H4 (cell line): Measurements from ENCODE around the gene MIR17HG. TPM values are rescaled to one million over a fixed set of nuclear protein-coding genes. Genes with fewer than 3 reads are reported as not detected.
A peak's percentile ranks its signal among the peaks of the same experiment; 100 is the strongest.
"Not testable (repeated sequence)": the region's sequence is repeated elsewhere in the genome, so short reads cannot be mapped to it uniquely, and the experiment has no call there.

Source experiments
- DNase-seq: peaks from one replicate; pipeline ENCODE4 v3.0.0-alpha.2; 2015; ENCODE audit warnings: low spot score
- total RNA-seq: library from RNA; depleted of rRNA; stranded (reverse); fragments of >200 nt; shearing (Covaris generic); gene quantifications from 2 replicates; pipeline ENCODE4 v1.2.3, GENCODE V29; 2014

The MIR17HG gene
- total RNA-seq, 1 experiment from 2014 or later: 1.5 TPM

DNA sequence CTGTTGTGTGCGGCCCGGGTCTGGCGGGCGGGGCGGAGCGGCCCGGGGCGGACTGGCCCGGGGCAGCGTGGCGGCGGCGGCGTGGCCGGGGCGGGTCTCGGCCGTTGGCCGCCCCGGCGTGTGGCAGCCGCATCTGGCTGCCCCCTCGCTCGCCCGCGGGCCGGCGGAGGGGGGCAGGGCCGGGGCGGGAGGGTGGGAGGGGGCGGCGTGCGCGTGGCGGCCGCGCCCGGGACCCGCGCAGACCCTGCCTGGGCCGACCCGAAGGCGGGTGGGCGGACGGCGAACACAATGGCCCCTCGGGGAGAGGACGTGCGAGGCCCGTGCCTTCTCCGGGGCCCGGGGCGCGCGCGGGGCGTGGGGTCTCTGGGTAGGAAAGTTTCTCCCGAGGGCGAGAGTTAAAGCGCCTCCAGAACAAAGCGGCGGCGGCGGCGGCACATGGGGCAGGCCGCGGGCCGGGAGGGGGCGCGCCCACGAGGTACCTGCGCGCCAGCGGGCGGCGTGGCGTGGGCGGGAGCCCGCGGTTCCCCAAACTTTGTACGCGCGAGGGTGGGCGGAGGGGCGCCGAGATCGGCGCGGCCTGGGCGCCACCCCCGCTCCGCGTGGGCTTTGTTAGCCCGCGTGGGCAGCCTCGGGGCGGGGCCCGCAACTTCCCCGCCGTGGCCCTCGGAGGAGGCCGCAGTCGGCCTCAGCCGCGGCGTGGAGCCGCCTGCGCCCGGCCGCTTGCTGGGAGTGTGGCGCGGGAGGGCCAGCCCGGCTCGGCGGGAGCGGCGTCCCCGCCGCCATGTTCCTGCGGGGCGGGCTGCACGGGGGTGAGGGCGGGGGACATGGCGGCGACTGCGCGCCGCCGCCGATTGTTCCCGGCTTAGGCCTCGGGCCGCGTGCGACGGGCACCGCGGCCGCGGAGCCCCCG is 764 bp downstream of the MIR17HG start:
- DNase-seq: no peak

DNA sequence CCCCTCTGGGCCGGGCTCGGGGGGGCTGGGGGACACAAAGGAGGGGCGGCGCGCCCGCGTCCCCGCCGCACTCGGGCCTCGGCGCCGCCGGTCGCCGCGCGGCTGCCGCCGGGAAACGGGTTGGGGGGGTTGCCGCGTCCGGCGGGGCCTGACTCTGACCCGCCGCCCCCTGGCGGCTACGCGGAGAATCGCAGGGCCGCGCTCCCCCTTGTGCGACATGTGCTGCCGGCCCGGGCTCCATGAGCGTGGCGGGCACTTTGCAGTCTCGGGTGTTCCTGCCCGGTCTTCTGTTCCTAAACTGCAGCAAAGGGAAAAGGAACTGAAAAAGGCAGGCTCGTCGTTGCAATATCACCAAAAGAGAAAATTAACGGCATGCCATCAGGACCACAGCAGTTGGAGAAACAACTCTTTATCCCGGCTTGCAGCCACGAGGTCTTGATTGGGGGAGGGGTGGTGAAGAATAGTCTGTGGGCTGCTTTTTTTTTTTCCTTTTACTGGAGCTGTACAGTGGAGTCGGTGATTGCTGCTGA is 1.5 kb downstream of the MIR17HG start:
- peak; percentile 56 for DNase-seq

DNA sequence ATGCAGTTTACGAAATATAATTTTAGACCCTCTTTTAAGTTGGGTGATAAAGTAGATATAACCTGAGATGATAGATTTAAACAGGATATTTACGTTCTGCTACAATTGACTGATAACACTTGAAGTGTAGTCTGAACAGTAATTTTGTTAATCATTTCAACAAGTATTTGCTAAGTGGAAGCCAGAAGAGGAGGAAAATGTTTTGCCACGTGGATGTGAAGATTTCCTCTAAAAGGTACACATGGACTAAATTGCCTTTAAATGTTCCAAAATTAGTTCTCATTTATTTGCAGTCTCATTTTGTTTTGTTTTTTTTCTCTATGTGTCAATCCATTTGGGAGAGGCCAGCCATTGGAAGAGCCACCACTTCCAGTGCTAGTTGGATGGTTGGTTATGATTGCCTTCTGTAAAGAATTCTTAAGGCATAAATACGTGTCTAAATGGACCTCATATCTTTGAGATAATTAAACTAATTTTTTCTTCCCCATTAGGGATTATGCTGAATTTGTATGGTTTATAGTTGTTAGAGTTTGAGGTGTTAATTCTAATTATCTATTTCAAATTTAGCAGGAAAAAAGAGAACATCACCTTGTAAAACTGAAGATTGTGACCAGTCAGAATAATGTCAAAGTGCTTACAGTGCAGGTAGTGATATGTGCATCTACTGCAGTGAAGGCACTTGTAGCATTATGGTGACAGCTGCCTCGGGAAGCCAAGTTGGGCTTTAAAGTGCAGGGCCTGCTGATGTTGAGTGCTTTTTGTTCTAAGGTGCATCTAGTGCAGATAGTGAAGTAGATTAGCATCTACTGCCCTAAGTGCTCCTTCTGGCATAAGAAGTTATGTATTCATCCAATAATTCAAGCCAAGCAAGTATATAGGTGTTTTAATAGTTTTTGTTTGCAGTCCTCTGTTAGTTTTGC is 2.8 kb downstream of the MIR17HG start:
- DNase-seq: no peak

DNA sequence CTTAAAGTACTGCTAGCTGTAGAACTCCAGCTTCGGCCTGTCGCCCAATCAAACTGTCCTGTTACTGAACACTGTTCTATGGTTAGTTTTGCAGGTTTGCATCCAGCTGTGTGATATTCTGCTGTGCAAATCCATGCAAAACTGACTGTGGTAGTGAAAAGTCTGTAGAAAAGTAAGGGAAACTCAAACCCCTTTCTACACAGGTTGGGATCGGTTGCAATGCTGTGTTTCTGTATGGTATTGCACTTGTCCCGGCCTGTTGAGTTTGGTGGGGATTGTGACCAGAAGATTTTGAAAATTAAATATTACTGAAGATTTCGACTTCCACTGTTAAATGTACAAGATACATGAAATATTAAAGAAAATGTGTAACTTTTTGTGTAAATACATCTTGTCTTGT is 3.6 kb downstream of the MIR17HG start:
- no peak for DNase-seq

DNA sequence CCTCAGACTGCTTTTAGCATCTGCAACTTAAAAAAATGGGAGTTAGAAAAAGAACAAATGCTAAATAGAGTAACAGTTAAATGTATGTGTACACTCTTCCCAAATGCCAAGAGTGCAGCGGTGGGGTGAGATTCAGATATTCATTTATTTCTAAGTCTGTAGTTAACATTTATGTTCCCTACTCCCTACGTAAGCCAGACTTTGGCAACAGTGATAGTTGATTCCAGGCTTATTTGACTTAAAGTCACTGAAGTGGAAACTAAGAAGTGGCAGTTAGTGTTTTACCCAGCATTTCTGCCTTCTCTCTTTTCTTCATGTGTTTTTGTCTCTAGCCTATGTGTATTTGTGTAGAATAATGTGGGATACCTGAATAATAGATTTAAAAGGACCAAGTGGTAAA is 4.5 kb downstream of the MIR17HG start:
- no peak for DNase-seq

DNA sequence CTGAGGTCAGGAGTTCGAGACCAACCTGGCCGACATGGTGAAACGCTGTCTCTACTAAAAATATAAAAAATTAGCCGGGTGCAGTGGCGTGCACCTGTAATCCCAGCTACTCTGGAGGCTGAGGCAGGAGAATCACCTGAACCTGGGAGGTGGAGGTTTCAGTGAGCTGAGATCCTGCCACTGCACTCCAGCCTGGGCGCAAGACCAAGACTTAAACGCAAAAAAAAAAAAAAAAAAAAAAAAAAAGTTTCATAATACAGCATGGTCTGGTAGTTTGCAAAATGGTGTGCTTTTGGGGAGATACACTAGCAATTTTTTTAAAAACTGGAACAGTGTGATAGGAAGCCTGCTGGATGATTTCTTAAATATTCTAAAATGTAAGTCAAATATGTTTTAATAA is 5.4 kb downstream of the MIR17HG start:
- not testable (repeated sequence) for DNase-seq

DNA sequence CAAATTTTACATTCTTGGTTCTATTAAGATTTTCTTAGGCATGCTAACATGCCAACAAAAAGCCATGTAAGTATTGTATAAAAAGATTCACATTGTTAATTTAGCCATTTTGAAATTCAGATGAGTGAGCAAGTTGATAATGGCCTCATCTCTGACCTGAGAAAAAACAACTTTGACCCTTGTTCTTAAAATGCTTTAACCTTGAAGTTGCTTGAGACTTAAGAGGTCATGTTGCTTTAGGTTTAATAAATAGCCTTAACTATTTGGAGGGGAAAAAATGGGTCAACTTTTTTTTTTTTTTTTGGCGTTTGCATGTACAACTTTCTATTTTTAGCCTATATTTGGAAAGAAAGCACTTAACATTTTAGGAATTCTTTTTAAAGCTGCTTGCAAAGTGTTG is 6.0 kb downstream of the MIR17HG start:
- DNase-seq: no peak

DNA sequence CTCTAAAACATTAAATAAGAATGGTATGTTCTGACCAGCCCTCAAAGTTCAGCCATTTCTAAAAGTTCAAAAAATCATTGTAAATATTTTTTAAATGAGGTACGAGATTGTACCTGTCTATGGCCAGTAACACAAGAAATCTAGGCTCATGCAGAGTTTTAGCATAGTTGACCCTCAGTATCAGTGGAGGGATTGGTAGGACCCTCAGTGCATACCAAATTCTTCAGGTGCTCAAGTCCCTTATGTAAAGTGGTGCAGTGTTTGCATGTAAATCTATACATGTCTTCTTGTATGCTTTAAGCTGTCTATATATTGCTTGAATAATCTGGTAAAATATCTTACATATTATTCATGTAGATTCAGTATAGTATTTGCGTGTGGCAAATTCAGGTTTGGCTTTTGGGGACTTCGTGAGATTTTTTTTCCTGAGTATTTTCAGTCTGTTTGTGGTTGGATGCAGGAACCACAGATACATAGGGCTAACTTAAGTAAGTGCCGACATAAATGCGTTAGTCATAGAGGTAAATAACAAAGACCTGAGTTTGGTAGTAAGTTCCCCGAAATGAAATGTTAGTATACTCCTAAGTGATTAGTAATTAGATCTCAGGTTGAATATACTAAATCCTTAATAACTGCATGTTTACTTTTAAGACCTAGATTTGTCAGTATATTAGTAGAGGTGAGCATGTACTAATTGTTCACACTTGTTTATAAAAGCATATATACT is 7.8 kb downstream of the MIR17HG start:
- no peak for DNase-seq

DNA sequence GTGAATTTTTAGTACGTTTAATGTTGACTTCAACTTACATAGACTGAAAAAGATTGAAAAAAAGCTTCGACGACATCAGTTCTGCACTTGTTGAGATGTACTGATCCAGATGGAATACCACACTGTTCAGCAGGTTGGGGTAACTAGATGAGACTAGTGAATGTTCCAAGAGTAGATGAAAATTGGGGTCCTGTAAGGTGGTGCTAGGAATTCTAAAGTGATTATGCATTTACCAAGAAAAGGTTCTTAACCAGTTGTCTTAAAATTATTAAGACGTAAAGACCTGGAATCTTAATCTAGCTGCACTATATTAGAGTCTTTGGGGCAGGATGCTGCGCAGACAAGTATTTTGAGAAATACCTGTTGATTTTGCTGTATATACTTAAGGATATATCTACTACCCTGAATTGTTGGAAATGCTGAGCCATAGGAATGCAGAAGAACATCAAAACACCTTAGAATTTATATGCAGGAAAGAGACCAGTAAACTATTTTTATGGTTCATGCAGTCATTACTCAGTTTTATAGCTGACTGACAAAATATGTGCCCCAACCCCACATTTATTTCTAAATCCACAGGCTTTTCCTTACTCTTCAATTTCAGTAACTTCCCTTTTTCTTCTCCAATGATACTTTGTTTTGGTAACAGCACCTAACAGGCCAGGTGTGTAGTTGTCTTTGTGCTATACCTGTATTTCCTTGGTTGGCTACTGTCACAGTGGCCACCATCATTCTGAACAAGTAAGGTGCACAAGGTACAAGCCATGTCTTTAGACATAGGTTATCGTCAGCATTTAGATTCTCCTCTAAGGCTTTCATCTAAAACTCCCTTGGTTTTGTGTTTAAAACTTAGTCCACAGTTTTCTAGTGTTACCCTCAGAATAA is 8.6 kb downstream of the MIR17HG start:
- DNase-seq: no peak

DNA sequence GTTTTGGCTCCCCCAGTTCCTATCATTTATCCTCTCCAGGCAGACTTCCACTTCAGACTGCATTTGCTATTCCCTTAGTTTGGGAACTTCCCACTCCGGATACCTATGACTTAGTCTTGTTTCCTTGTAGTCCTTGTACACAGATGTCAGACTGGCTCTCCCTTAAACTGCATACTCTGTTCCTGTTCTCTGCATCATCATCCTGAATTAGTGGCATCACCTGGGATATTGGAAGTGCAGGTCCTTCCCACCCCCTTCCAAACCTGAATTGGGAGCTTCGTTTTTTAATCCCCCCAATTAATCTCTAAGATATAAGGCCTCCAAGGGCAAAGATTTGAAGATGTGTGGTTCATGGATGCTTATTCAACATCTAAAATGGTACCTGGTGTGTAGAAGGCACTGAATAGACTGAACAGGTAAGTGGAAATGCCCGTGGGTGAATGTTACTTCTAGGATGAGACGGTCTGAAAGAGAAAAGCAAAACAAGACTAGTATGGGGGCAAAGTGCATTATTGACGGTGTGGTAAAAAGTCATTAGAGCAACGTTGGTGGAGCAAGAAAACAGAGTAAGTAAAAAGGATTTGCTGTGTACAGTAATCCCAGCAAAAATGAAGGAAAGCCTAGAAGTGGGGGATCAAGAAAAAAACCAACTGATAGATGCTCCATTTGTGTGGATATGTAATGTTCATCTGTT is 9.6 kb downstream of the MIR17HG start:
- DNase-seq: no peak

DNA sequence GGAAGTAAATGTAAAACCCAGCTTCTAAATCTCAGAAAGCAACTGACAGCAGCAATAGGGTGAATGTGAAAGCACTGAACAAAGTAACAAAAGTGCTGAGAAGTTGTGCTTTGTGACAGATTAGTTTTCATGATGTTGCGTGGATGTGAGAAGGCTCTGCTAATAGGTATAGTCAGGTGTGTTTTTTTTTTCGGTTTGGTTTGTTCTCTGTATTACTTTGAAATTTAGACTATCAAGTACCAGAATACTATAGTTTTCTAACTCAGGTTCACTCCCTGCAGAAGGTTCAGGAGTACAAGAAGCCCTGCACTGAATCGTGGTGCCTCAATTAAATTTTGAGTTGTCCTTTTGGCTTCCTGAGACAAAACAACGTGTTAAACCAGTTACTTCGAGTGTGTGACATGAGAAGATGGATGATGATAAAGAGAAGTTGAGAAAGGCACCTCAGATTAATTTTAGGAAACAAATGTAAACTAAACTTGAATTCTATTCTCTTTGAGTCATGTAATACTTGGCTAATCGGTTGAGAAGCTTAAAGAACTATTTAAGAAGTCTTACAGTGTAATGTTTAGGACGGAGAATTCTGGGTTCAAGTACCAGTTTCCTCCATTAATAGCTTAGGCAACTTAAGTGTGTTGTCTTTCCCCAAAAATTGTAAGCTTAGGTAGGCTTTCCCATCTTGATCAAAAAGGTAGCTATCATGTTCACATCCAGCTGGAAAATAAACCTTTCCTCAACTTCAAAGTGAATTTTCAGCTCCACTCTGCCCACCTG is 10.3 kb downstream of the MIR17HG start:
- DNase-seq: no peak

DNA sequence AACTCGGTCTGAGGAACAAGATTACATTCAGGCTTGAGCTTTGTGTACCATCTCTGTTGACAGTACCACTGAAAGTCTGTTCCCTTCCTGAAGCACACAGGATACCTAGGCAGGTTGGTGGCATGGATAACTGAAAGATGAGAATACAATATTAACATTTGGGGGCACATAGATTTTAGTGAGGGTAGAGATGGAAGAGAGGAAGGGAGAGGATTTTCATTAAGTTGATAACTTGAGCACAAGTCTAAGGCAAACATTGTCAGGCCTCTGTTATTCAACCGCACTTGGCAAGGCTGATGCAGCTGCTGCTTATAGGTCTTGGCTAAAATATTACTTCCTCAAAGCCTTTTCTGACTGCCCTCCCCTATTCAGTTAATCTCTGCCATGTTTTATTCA is 10.9 kb downstream of the MIR17HG start:
- DNase-seq: no peak

DNA sequence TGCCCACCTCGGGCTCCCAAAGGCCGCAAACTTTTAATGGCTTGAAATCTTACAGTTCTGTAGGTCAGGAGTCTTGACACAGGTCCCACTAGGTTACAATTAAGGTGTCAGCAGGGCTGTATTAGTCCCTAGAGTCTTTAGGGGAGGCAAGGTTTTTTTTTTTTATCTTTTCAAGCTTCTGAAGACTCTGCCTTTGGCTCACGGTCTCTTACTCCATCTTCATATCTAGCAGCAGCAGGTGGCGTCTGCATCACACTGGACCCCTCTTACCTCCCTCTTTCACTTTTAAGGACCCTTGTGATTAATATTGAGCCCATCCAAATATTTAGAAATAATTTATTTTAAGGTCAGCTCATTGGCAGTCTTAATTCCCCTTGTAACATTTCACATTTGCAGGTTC is 11.6 kb downstream of the MIR17HG start:
- DNase-seq: no peak

DNA sequence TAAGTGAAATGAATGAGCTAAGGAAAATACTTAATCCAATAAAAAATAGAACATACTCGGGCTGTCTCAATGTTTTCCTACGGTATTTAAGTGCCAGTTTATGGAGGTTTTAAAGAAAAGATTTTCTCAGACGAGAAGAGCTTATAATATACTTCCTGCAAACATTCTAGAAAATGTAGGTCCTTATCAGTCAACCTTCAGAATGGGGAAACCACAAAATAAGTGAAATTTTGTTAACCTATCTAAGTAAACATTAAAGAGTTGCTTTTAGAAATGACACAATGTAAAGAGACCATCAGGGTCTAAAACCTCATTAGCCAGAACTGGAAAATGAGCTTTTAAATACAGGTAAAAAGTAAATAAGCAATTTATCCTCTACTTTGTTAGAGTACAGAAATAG is 12.1 kb downstream of the MIR17HG start:
- no peak for DNase-seq

DNA sequence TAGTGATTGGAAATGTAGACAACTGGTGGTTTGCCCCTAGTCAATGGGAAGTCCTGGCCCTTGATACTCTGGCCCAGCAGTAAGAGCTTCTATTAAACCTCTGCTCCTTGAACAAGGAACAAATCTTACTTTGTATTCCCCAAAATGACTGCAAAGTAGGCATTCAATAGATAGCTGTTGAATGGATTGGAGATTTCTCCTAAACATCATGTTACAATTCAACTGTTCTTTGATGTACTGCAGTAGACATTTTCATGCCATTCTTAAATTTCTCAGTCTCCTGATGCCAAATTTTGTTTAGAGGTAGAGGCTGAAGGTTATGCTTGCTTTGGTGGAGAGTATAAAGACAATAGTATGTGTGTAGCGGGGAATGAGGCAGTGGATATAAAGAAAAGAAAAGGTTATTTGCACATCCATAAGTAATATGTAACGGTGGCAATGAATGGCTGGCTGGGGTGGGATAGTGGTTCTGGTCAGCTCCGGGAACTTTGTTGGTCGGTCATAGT is 12.8 kb downstream of the MIR17HG start:
- DNase-seq: no peak

DNA sequence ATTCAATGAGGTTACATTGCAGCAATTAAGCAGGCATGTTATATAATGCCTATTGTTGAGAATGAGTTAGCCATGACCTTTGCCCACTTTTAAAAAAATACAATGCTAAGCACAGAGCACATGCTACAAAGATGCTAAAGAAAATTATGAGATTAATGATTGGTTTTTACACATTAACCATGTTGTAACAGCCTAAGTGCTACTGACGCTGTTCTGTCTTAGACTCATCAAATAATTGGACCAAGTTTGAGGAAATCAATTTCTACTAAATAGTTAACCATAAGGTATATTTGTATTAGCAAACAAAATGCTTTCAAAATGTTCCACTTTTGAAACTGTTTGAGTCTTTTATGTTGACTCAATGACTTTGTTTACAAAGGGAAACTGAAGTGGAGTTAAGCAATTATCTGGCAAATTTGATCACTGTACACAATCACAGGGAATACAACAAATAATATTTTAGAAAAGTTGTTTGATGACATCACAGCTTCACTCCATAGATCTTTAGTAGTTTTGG is 14.3 kb downstream of the MIR17HG start:
- no peak for DNase-seq

DNA sequence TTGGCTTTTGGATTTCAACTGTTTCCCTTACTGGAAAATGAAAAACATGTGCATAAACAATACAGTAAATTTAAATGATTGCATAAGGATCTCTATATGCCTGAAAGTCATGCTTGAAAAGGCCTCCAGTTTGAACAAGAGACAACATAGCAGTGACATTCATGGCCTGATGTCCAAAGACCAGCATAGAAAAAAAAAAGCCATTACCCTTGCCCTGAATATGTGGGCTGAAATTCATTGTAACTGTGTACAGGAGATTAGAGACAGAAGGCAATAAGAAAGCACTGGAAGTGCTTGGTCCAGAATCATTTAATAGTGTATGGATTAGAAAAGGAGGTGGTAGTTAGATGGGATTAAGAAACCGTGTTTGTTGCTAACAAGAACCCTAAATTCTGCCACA is 15.4 kb downstream of the MIR17HG start:
- no peak for DNase-seq

DNA sequence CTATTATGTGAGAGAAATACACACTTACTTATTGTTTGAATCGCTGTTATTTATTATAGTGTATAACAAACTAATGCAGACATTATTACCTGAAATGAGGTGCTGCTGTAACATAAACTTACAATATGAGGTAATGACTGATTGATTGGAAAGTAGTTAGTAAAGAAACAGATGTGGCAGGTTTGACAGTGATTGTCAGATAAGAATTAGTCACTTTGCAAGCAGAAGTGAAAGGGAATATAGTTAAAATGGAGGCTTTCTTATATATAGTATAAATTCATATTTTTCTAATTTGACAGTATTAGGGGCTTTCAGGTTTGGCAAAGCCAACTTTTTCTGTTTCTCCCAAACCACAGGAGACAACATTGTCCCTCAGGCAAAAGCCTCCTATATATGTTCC is 20.6 kb downstream of the MIR17HG start:
- no peak for DNase-seq
